DOHH2 (cell line): Measurements from ENCODE around the gene CDHR1.

Experiments
- H3F3A ChIP-seq: fragments of 200-600 bp; sonication (generic), shearing (Covaris generic); 2 replicates; pipeline ENCODE4 v1.6.0; 2016; ENCODE audit warnings: antibody characterized with exemption, mild to moderate bottlenecking; ENCODE audit not compliant: control insufficient read depth, insufficient read depth
- H3K27ac ChIP-seq: fragments of 200-600 bp; sonication (generic); 2 replicates; pipeline ENCODE4 v1.5.1; 2014; ENCODE audit warnings: low read depth, mild to moderate bottlenecking, low read length, moderate library complexity
- H3K27me3 ChIP-seq: fragments of 200-600 bp; sonication (generic); 2 replicates; pipeline ENCODE4 v1.6.1; 2014; ENCODE audit warnings: mild to moderate bottlenecking, low read length, mixed read lengths; ENCODE audit not compliant: control insufficient read depth
- H3K36me3 ChIP-seq: fragments of 200-600 bp; sonication (generic); 2 replicates; pipeline ENCODE4 v1.6.1; 2014; ENCODE audit warnings: mild to moderate bottlenecking, low read length, moderate library complexity, mixed read lengths; ENCODE audit not compliant: control insufficient read depth
- H3K4me1 ChIP-seq: fragments of 200-600 bp; sonication (generic); 2 replicates; pipeline ENCODE4 v1.6.1; 2014; ENCODE audit warnings: mild to moderate bottlenecking, low read length, mixed read lengths; ENCODE audit not compliant: control insufficient read depth
- H3K4me2 ChIP-seq: fragments of 200-600 bp; sonication (generic); 2 replicates; pipeline ENCODE4 v1.6.0; 2014; ENCODE audit warnings: mild to moderate bottlenecking, low read length, moderate library complexity
- H3K4me3 ChIP-seq: fragments of 200-600 bp; sonication (generic); 2 replicates; pipeline ENCODE4 v1.5.1; 2014; ENCODE audit warnings: mild to moderate bottlenecking, low read length, mixed read lengths
- H3K79me2 ChIP-seq: fragments of 200-600 bp; sonication (generic); 2 replicates; pipeline ENCODE4 v1.6.1; 2014; ENCODE audit warnings: mild to moderate bottlenecking, low read length, mixed read lengths; ENCODE audit not compliant: control insufficient read depth
- H3K9me2 ChIP-seq: fragments of 200-600 bp; sonication (generic); replicated peaks from 2 replicates; pipeline ENCODE4 v1.6.1; 2014; ENCODE audit warnings: mild to moderate bottlenecking, low read length, mixed read lengths; ENCODE audit not compliant: control insufficient read depth
- H3K9me3 ChIP-seq: fragments of 200-600 bp; sonication (generic); 2 replicates; pipeline ENCODE4 v1.6.1; 2014; ENCODE audit warnings: antibody characterized with exemption, low read length, mixed read lengths; ENCODE audit not compliant: control insufficient read depth, insufficient read depth
- H4K20me1 ChIP-seq: fragments of 200-600 bp; sonication (generic); 2 replicates; pipeline ENCODE4 v1.6.0; 2014; ENCODE audit warnings: low read depth, mild to moderate bottlenecking, antibody characterized with exemption, low read length, moderate library complexity; ENCODE audit not compliant: control insufficient read depth, insufficient read depth
- CTCF ChIP-seq: fragments of 200-600 bp; sonication (generic); IDR thresholded peaks from one replicate; pipeline ENCODE4 v1.5.1; 2014; ENCODE audit warnings: antibody characterized with exemption, mild to moderate bottlenecking, low read depth, low read length; ENCODE audit not compliant: poor library complexity, severe bottlenecking
- EZH2phosphoT487 ChIP-seq: fragments of 200-600 bp; sonication (generic); IDR thresholded peaks from 2 replicates; pipeline ENCODE4 v1.6.1; 2017; ENCODE audit warnings: borderline replicate concordance, mild to moderate bottlenecking, antibody characterized with exemption, low read length, moderate library complexity, mixed read lengths

Gene CDHR1

GRCh38 chr10:84181631-84182030 lies 12.7 kb upstream of the CDHR1 start:
- no peak overlapping the region for H3K4me2 ChIP-seq
- no peak overlapping the region for H3K27ac ChIP-seq
- no peaks in the 10 kb centered on the region for H3K79me2 ChIP-seq
- H3K36me3 ChIP-seq, result no peaks in the 10 kb centered on the region
- H3K9me2 ChIP-seq, result no peaks in the 10 kb centered on the region
- H3K4me1 ChIP-seq, result peaks cover 31% of the 10 kb centered on the region
- no peaks in the 10 kb centered on the region for H3F3A ChIP-seq
- H3K9me3 ChIP-seq, result no peaks in the 10 kb centered on the region
- H4K20me1 ChIP-seq, result no peaks in the 10 kb centered on the region
- no peaks in the 10 kb centered on the region for H3K27me3 ChIP-seq
- no peak overlapping the region for H3K4me3 ChIP-seq
- no peak for TF ChIP-seq CTCF
- TF ChIP-seq EZH2phosphoT487, result no peak

- no peak overlapping the region for H3K4me3 ChIP-seq
- H3K27me3 ChIP-seq, result no peaks in the 10 kb centered on the region
- no peak overlapping the region for H3K4me2 ChIP-seq
- H3K4me1 ChIP-seq, result peaks cover 3% of the 10 kb centered on the region
- no peaks in the 10 kb centered on the region for H3K79me2 ChIP-seq
- no peaks in the 10 kb centered on the region for H4K20me1 ChIP-seq
- H3K9me3 ChIP-seq, result no peaks in the 10 kb centered on the region
- no peaks in the 10 kb centered on the region for H3F3A ChIP-seq
- no peaks in the 10 kb centered on the region for H3K36me3 ChIP-seq
- TF ChIP-seq CTCF (no peak), EZH2phosphoT487 (no peak)
- H3K9me2 ChIP-seq, result no peaks in the 10 kb centered on the region
- no peak overlapping the region for H3K27ac ChIP-seq
These were observed 9.8 kb upstream of the CDHR1 start for GRCh38 chr10:84184517-84184916.

- H3K4me1 ChIP-seq, result no peaks in the 10 kb centered on the region
- H3K9me3 ChIP-seq, result no peaks in the 10 kb centered on the region
- H3K4me3 ChIP-seq, result no peak overlapping the region
- H3K27me3 ChIP-seq, result no peaks in the 10 kb centered on the region
- no peak for TF ChIP-seq EZH2phosphoT487
- TF ChIP-seq CTCF, result no peak
- no peaks in the 10 kb centered on the region for H3K36me3 ChIP-seq
- H3K27ac ChIP-seq, result no peak overlapping the region
- H4K20me1 ChIP-seq, result no peaks in the 10 kb centered on the region
- no peaks in the 10 kb centered on the region for H3K79me2 ChIP-seq
- H3K4me2 ChIP-seq, result no peak overlapping the region
- H3K9me2 ChIP-seq, result no peaks in the 10 kb centered on the region
- no peaks in the 10 kb centered on the region for H3F3A ChIP-seq
These were observed 8.7 kb upstream of the CDHR1 start for GRCh38 chr10:84185526-84186175.
